HG03135 (cell line): Measurements from ENCODE around the gene SPANXN2.
"Not testable (repeated sequence)": the region's sequence is repeated elsewhere in the genome, so short reads cannot be mapped to it uniquely, and the experiment has no call there.

ENCODE experiments used
- ATAC-seq: cut with Tn5 transposase; IDR thresholded peaks from one replicate; pipeline ENCODE4 v1.9.1; 2021; ENCODE audit warnings: mild to moderate bottlenecking, moderate library complexity; ENCODE audit not compliant: unreplicated experiment

Gene SPANXN2

DNA sequence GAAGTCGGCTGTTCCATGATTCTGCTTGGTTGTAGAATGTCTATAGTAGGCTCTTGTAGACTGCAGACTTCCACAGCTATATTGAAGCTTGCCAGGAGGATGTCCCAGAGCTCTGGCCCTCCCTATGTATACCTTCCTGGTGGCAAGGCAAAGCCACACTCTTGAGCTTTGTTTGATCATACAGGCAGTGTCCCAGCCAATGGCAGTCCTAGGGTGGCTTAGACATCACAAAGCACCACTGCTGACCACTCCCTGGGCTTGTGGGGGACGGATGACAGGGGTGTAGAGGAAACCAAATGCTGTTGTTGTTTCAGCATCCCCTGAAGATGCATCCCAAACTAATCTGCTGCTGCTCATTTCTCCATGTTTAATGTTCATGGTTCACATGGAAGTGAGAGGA is at the start of gene SPANXN2:
SPANXN2 (minus strand) TSS at position 101 of the 400 bp plus-strand sequence; CDS start at position 17, 84 bp downstream.
- ATAC-seq, result not testable (repeated sequence)

GRCh38 chrX:143768976-143769375 is 48.4 kb upstream of the SPANXN2 start:
- ATAC-seq, result no peak

GRCh38 chrX:143767789-143768188 is 47.2 kb upstream of the SPANXN2 start:
- not testable (repeated sequence) for ATAC-seq

DNA sequence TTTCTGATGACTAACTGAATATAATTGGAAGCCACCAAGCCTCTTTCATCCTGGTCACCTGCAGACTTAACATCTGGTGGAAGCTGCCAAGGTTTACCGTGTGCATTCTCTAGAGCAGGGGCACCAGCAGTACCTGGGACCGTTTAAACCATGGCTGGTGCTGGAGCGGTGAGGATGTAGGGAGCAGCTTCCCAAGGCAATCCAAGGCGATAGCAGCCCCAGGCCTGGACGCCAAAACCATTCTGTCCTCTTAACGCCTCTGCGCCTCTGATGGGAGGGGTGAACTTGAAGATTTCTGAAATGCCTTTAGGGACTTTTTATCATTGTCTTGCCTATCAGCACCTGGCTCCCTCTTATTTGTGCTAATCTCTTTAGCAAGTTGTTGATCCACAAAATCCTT is 37.3 kb upstream of the SPANXN2 start:
- ATAC-seq, result no peak

- no peak for ATAC-seq
Observed at GRCh38 chrX:143757375-143757774, 36.8 kb upstream of the SPANXN2 start.

- ATAC-seq, result no peak
Observed at GRCh38 chrX:143754183-143754582, 33.6 kb upstream of the SPANXN2 start.

DNA sequence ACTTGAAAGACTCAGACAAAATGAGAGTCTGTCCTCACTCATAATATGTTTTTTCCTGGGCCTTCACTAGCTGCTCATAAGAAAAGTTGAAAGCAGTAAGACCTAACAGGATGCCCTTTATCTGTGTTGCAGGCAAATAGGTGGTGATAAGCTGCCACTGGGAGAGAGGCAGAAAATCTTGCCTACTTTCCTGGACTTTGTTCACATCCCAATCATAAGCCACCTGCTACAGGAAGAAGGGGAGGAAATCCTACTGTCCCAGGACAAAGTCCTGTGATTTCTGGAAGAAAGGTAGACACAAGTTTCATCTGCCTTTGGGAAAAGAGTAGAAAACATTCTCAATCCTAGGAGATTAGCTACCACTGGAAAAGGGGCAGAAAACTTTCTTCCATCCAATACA is 13.3 kb upstream of the SPANXN2 start:
- no peak for ATAC-seq

GRCh38 chrX:143726296-143726695 is 5.7 kb upstream of the SPANXN2 start:
- no peak for ATAC-seq

DNA sequence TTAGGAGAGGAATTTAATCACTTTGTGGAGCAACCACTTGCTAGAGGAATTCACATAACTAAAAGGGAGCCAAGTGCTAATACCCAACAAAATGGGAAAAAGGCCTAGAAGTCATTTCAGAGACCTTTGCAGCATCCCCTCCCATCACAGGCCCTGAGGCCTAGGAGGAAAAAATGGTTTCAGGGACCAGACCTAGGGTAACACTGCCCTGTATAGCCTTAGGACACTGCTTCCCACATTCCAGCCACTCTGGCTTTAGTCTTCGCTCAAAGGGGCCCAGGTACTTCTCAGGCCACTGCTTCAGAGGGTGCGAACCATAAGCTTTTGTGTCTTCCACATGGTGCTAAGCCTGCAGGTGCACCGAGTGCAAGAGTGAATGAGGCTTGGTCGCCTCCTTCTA is 19.1 kb downstream of the SPANXN2 start:
- ATAC-seq, result no peak

- no peak for ATAC-seq
Observed at GRCh38 chrX:143694885-143695284, 25.7 kb downstream of the SPANXN2 start.

DNA sequence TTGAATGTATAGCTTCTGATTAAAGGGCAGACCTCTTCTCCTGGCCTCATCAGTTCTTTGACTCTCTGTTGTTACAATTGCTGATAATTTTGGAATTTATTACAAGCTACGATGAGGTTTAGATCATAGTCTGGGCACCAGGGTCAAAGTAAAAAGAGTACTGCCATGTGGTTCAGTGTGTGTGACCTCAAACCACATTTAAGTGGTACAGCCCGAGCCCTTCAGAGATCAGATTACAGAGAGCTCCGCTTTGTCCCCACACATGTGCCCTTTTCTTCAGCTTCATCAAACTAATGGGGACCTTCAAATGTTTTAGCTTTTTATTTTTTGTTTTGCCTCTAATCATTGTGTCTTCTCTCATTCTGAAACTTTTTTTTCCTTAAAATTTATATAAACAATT is 37.1 kb downstream of the SPANXN2 start:
- no peak for ATAC-seq

DNA sequence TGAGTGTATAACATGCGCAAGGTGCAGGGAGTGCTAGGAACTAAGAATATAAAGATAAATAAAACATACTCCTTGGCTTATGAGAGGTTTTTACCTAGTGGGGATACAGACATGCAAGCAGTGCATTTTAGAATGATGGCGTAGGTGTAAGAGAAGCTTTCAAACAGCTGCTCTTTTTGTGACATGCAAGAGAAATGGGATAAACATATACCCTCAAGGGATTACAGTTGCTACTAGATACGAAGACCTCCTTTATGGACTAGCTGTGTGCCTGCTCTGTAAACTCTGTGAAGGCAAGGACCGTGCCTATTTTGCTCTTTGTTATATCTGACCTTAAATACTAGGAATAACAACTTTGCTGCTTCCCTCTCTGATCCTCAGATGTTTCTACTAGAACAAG is 45.6 kb downstream of the SPANXN2 start:
- no peak for ATAC-seq

DNA sequence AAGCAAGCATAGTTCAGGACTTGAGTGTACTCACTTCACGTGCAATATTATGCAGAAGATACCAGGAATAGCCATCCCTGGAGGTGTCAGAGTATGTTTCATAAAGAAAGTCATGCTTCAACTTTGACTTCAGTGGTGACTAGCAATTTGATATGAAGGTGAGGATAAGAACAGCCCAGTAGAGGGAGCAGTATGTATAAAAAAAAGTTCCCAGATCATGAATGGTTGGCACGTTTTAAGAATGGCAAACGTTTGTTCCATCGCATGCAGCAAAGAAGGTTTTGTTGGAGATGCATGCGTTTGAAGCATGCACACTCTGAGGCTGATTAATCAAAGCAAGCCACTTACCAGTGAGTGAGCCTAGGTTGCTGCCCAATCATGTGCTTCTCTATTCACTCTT is 51.2 kb downstream of the SPANXN2 start:
- no peak for ATAC-seq

DNA sequence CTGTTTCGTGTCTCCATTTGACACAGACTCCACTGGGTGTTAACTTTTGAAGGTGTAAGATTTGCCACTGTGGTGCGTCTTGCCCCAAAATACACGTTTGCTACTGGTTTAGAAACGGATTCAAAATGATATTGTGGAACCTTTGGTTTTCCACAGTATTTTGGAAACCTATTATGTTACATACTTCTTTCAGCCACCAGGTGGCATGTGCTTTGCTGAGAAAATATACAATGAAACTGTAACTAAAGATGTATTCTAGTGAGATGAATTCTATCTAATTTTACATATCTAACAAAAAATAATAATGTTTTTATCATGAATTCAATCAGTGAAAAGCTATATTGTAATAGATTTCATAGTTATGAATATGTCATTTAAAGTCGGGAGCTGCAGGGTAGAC is 56.2 kb downstream of the SPANXN2 start:
- no peak for ATAC-seq

- ATAC-seq, result no peak
Observed at GRCh38 chrX:143663755-143664154, 56.8 kb downstream of the SPANXN2 start.
